Neural crest cell (in vitro differentiated cells): ENCODE measurements around the gene TOLLIP. TPM values are rescaled to one million over a fixed set of nuclear protein-coding genes. Genes with fewer than 3 reads are reported as not detected.

Experiments used
- DNase-seq: peaks from one replicate; pipeline ENCODE4 v3.0.0; 2021; ENCODE audit warnings: low read depth, mixed read lengths, low spot score
- H3K27ac Mint-ChIP-seq: one replicate; pipeline ENCODE4 v1.8.0; 2021; ENCODE audit warnings: mild to moderate bottlenecking, mixed read lengths; ENCODE audit not compliant: unreplicated experiment
- H3K27me3 Mint-ChIP-seq: 2 replicates; pipeline ENCODE4 v1.8.0; 2021; ENCODE audit warnings: low read depth, mild to moderate bottlenecking, mixed read lengths
- H3K36me3 Mint-ChIP-seq: 2 replicates; pipeline ENCODE4 v1.8.0; 2021; ENCODE audit warnings: low read depth, mild to moderate bottlenecking, mixed read lengths
- H3K4me1 Mint-ChIP-seq: 2 replicates; pipeline ENCODE4 v1.8.0; 2021; ENCODE audit warnings: mixed read lengths
- H3K4me3 Mint-ChIP-seq: one replicate; pipeline ENCODE4 v1.8.0; 2021; ENCODE audit warnings: mild to moderate bottlenecking, mixed read lengths
- H3K9me3 Mint-ChIP-seq: 2 replicates; pipeline ENCODE4 v1.8.0; 2021; ENCODE audit warnings: mixed read lengths
- CTCF ChIP-seq: fragments of 200-600 bp; sonication (generic); conservative IDR thresholded peaks from 2 replicates; pipeline ENCODE4 v1.5.0; 2021; ENCODE audit warnings: antibody characterized with exemption, mild to moderate bottlenecking
- total RNA-seq: library from RNA; stranded (reverse); gene quantifications from 2 replicates; pipeline ENCODE4 v1.2.1, GENCODE V29; 2021

The TOLLIP gene
- total RNA-seq, 1 donor from 2014 or later, result 40.3 TPM

DNA sequence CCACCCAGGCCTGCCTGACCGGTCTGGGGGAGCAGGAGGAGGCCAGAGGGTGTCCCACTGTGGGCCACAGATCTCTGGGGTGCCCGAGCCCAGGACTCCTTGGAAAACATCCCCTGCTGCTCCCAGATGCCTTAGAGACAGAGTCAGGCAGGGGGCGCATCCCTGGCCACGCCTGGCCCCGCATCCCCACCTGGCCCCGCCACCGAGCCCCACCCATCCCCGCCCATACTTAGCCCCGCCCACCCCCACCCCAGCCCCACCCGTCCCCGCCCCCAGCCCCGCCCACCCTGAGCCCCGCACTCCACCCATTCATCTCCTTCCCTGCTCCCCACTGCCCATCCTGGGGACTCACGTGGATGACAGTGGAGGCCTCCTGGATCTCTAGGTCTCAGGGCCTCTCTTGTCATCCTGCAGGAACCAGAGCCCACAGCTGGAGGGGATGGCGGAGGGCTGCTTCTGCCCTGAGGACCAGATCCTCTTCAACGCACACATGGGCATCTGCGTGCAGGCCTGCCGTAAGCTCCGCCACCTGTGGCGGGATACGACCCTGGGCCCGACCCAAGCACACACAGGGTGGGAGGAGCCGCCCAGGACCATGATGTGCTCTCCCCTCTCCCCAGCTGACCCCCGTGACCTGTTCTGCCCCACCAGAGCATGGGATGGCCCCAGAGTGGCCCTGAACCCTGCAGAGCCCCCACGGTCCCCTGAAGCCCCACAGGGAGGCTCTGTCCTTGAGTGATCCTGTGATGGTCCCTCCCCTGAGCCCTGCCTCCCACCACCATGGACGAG, 53.0 kb downstream of the TOLLIP start:
- DNase-seq, result no peak
- peaks cover 3% of the 10 kb centered on the region for H3K9me3 Mint-ChIP-seq
- no peak overlapping the region for H3K4me3 Mint-ChIP-seq
- no peak for TF ChIP-seq CTCF
- no peaks in the 10 kb centered on the region for H3K4me1 Mint-ChIP-seq
- no peaks in the 10 kb centered on the region for H3K27me3 Mint-ChIP-seq
- peaks cover 3% of the 10 kb centered on the region for H3K36me3 Mint-ChIP-seq
- no peak overlapping the region for H3K27ac Mint-ChIP-seq

DNA sequence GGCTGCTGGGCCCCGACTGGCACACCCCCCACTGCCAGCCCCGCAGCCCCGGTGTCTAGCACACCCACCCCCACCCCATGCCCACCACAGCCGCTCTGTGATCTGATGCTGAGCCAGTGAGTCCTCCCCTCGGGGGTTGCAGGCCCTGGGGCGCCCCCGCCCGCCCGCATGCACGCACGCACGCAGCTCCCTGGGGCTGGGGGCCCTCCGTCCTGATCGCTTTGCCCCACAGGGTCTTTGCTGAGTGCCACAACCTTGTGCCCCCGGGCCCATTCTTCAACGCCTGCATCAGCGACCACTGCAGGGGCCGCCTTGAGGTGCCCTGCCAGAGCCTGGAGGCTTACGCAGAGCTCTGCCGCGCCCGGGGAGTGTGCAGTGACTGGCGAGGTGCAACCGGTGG, 54.3 kb downstream of the TOLLIP start:
- H3K4me3 Mint-ChIP-seq, result no peak overlapping the region
- peaks cover 7% of the 10 kb centered on the region for H3K36me3 Mint-ChIP-seq
- H3K9me3 Mint-ChIP-seq, result peaks cover 3% of the 10 kb centered on the region
- DNase-seq, result no peak
- TF ChIP-seq CTCF, result no peak
- no peaks in the 10 kb centered on the region for H3K4me1 Mint-ChIP-seq
- no peak overlapping the region for H3K27ac Mint-ChIP-seq
- no peaks in the 10 kb centered on the region for H3K27me3 Mint-ChIP-seq

- Mint-ChIP-seq H3K27ac (no peak overlapping the region), H3K9me3 (peaks cover 3% of the 10 kb centered on the region), H3K4me3 (no peak overlapping the region), H3K36me3 (peaks cover 7% of the 10 kb centered on the region), H3K27me3 (no peaks in the 10 kb centered on the region), H3K4me1 (no peaks in the 10 kb centered on the region)
- no peak for TF ChIP-seq CTCF
- DNase-seq, result no peak
Observed at GRCh38 chr11:1254733-1255132, 54.7 kb downstream of the TOLLIP start.

DNA sequence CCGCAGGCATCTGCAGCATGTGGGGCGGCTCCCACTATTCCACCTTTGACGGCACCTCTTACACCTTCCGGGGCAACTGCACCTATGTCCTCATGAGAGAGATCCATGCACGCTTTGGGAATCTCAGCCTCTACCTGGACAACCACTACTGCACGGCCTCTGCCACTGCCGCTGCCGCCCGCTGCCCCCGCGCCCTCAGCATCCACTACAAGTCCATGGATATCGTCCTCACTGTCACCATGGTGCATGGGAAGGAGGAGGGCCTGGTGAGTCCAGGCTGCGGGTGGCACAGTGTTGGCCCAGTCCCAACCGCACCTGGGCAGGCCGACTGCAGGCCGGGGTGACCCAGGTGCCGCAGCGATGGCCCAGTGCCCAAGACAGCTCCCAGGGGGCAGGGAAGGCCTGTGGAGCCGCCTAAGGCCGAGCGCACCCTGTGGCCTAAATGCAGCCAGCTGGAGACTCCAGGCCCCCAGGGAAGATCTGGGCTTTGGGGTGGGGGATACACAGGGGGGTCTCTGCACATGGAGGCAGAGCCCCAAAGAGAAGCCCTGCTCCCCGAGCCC, 55.3 kb downstream of the TOLLIP start:
- H3K4me3 Mint-ChIP-seq, result no peak overlapping the region
- DNase-seq, result no peak
- peaks cover 7% of the 10 kb centered on the region for H3K36me3 Mint-ChIP-seq
- H3K4me1 Mint-ChIP-seq, result no peaks in the 10 kb centered on the region
- peaks cover 3% of the 10 kb centered on the region for H3K9me3 Mint-ChIP-seq
- TF ChIP-seq CTCF, result no peak
- no peaks in the 10 kb centered on the region for H3K27me3 Mint-ChIP-seq
- no peak overlapping the region for H3K27ac Mint-ChIP-seq

GRCh38 chr11:1253103-1253485, 56.3 kb downstream of the TOLLIP start:
- H3K36me3 Mint-ChIP-seq, result peaks cover 7% of the 10 kb centered on the region

More at GRCh38 chr11:1253103-1253485, 56.3 kb downstream of the TOLLIP start:
- Mint-ChIP-seq H3K27me3 (no peaks in the 10 kb centered on the region), H3K9me3 (peaks cover 3% of the 10 kb centered on the region), H3K27ac (no peak overlapping the region), H3K4me1 (no peaks in the 10 kb centered on the region), H3K4me3 (no peak overlapping the region)
- DNase-seq, result no peak
- no peak for TF ChIP-seq CTCF
